Fibroblast of skin of abdomen (primary cell): Measurements from ENCODE around the gene ZFYVE9.

Experiments used
- DNase-seq: peaks from one replicate; pipeline ENCODE4 v3.0.0-alpha.2; 2013

The ZFYVE9 gene

GRCh38 chr1:52385376-52385775 is 243.5 kb downstream of the ZFYVE9 start:
- DNase-seq = no peak

- DNase-seq = no peak
These were observed 244.6 kb downstream of the ZFYVE9 start for GRCh38 chr1:52386458-52386857.

- no peak for DNase-seq
These were observed 251.3 kb downstream of the ZFYVE9 start for GRCh38 chr1:52393174-52393573.
